Heart right ventricle (tissue), 16 donors: Measurements from ENCODE around the gene TXNRD1. TPM values are rescaled to one million over a fixed set of nuclear protein-coding genes. Genes with fewer than 3 reads are reported as not detected.
A peak's percentile ranks its signal among the peaks of the same experiment; 100 is the strongest.

Source experiments
- ATAC-seq, 8 donors: fragments of 200-7000 bp; cut with Tn5 transposase; one replicate each; pipeline ENCODE4 v1.9.1; 2020; ENCODE audit warnings: mild to moderate bottlenecking in 8 of 8, moderate library complexity in 8 of 8, moderate number of reproducible peaks in 1 of 8
- DNase-seq, 2 donors: peaks; one replicate each; pipeline ENCODE4 v3.0.0-alpha.2; 2020
- H3K27ac ChIP-seq, 10 donors: fragments of 200-600 bp; sonication (generic) in 2 of 10; one replicate each; pipeline versions ENCODE4 v1.5.0 to v1.8.0; 2020 to 2022; ENCODE audit warnings: mild to moderate bottlenecking in 3 of 10
- H3K27me3 ChIP-seq, 7 donors: fragments of 200-600 bp; one replicate each; pipeline ENCODE4 v1.8.0; 2021 to 2022; ENCODE audit warnings: mild to moderate bottlenecking in 2 of 7
- H3K36me3 ChIP-seq, 9 donors: fragments of 200-600 bp; sonication (generic) in 1 of 9; one replicate each; pipeline versions ENCODE4 v1.5.0 to v1.8.0; 2020 to 2022; ENCODE audit warnings: mild to moderate bottlenecking in 2 of 9
- H3K4me1 ChIP-seq, 9 donors: fragments of 200-600 bp; sonication (generic) in 1 of 9; one replicate each; pipeline versions ENCODE4 v1.5.0 to v1.8.0; 2020 to 2022; ENCODE audit warnings: mild to moderate bottlenecking in 4 of 9
- H3K4me3 ChIP-seq, 10 donors: fragments of 200-600 bp; sonication (generic) in 2 of 10; one replicate each; pipeline versions ENCODE4 v1.5.0 to v1.8.0; 2020 to 2022; ENCODE audit warnings: mild to moderate bottlenecking in 7 of 10, moderate library complexity in 2 of 10
- H3K9me3 ChIP-seq, 11 donors: fragments of 200-600 bp in 10 of 11; sonication (generic) in 2 of 11; one replicate each; pipeline versions ENCODE4 v1.5.0 to v1.8.0; 2013 to 2022; ENCODE audit warnings: mild to moderate bottlenecking in 2 of 11, control low read depth in 1 of 11, moderate library complexity in 1 of 11
- WGBS, 2 donors: extraction: QIAGEN DNeasy Blood & Tissue Kit; methylation state at CpG; one replicate each; pipeline ENCODE4 v1.1.7; 2013; ENCODE audit warnings: inconsistent platforms in 1 of 2; 5-methylcytosine and 5-hydroxymethylcytosine counted together
- intact Hi-C, 10 donors: fragments of 100-400 bp; cut with DNase I; formaldehyde crosslinking; loops; one replicate each; pipeline versions ENCODE4 v1.11.1 to v1.14.2; 2022
- polyA plus RNA-seq, 2 donors: library from polyadenylated mRNA; stranded (reverse); fragments of 200-250 nt; gene quantifications; one replicate each; pipeline ENCODE4 v1.2.3, GENCODE V29; 2013
- total RNA-seq, 10 donors: library from RNA; stranded (reverse); fragmentation: NEBNext Ultra II Directional in 3 of 10; extraction: Animal tissue kit (Norgen Biotek cat#: 25700) in 3 of 10; gene quantifications; one replicate each; pipeline versions ENCODE4 v1.2.1 to v1.2.4, GENCODE V29; 2021 to 2023
- TF ChIP-seq, protein P1 (sequence below), 9 donors: fragments of 200-600 bp; sonication (generic) in 2 of 9; IDR thresholded peaks; one replicate each; pipeline versions ENCODE4 v1.5.0 to v1.8.0; 2021 to 2022; ENCODE audit warnings: antibody characterized with exemption in 9 of 9, mild to moderate bottlenecking in 5 of 9, moderate library complexity in 1 of 9
- donor health status: Arrhythmogenic right ventricular cardiomyopathy.
- donor health status: ischemic (EF 13 %, LVEDD 7.1; RV severe dilation, severe dysfunction).
- donor health status: healthy with polysubstance abuse.
- donor health status: DM: no; HTN: yes; CAD: no.
- donor health status: DM: no; HTN: no; CAD: no.
- donor health status: ischemic (EF 25% LVEDD 6.9; RV normal size, moderate dysfunction).
- donor health status: ischemic (EF 25% LVEDD 5.7; RV mildly dilated, moderate dysfunction).
- donor health status: healthy.
- donor health status: DM: yes; HTN: yes; CAD: no.
- donor health status: Ischemic cardiomyopathy.
- donor health status: ischemic (EF 35%, LVEDD 5.7; RV mildly dilated, moderate dysfunction).
- donor health status: nonischemic (EF 11% LVEDD 7.7; RV severe dilation, severe dysfunction).
- donor health status: DM: yes; HTN: yes; CAD: no.
- donor health status: PGD.
- donor health status: ischemic (EF 29% LVEDD 5.4; RV normal size, mild dysfunction).
- donor health status: nonischemic (EF 23%, LVEDD 6.1; RV moderate dilation, normal function).

Gene TXNRD1
- total and polyA plus RNA-seq, 12 donors, result 20.6 to 113 (median 79.5) TPM

DNA sequence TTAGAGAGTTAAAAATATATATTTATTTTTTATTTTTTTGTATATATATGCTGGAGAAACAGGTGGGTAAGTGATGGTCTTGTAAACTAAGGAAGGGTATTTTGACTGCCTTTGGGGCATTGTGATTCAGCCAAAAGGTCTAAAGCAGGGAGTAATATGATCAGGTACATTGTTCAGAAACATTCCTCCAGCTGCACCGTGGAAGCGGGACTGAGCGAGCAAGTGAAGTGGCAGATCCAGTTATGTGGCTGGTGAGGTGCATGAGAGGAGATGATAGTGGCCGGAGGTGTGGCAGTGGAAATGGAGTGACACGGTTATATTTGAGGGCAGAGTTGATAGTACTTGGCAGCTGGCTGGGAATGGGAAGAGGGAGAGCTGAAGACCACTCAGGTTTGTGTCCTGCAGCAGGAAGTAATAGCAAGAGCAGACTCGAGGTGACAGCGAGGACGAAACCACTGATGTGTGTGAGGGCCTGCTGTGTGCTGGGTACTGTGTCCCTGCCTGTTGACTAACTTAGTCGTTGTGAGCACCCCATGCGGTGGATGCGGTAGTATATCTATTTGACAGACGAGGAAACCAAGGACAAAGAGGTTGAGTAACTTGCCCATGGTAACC is 127.2 kb downstream of the TXNRD1 start:
- Histone ChIP-seq H3K27me3 (no peaks in the 10 kb centered on the region), H3K36me3 (peaks cover 0 to 100% (median 30%) of the 10 kb centered on the region in 9 donors), H3K9me3 (no peaks in the 10 kb centered on the region), H3K27ac (no peak overlapping the region), H3K4me1 (peaks cover 0 to 43% (median 21%) of the 10 kb centered on the region in 9 donors), H3K4me3 (no peak overlapping the region)
- ATAC-seq (no peak), DNase-seq (no peak)
- 87 to 91% methylated on average over 12 of the region's 12 CpGs for WGBS, 2 donors
- intact Hi-C loops, result no loop called here
- TF ChIP-seq, protein P1, sequence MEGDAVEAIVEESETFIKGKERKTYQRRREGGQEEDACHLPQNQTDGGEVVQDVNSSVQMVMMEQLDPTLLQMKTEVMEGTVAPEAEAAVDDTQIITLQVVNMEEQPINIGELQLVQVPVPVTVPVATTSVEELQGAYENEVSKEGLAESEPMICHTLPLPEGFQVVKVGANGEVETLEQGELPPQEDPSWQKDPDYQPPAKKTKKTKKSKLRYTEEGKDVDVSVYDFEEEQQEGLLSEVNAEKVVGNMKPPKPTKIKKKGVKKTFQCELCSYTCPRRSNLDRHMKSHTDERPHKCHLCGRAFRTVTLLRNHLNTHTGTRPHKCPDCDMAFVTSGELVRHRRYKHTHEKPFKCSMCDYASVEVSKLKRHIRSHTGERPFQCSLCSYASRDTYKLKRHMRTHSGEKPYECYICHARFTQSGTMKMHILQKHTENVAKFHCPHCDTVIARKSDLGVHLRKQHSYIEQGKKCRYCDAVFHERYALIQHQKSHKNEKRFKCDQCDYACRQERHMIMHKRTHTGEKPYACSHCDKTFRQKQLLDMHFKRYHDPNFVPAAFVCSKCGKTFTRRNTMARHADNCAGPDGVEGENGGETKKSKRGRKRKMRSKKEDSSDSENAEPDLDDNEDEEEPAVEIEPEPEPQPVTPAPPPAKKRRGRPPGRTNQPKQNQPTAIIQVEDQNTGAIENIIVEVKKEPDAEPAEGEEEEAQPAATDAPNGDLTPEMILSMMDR (IDR thresholded peaks at IDR 0.05), result no peak

DNA sequence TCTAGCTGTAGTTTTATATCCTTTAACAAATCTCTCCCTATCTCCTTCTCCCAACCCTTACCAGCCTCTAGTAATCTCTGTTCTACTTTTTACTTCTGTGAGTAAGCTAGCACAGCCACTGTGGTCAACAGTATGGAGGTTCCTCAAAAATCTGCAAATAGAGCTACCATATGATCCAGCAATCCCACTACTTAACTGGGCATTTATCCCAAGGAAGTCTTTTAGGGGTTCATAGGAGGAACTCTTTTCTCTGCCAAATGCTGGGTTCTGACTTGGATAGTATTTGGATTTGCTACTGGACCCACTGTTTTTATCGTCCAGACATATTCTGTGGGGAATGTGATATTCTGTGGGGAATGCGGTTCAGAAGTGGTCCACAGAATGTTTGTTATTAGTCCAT is 129.1 kb downstream of the TXNRD1 start:
- TF ChIP-seq, protein P1 (IDR thresholded peaks at IDR 0.05), result no peak
- Histone ChIP-seq H3K4me1 (peaks cover 0 to 43% (median 21%) of the 10 kb centered on the region in 9 donors), H3K27me3 (no peaks in the 10 kb centered on the region), H3K4me3 (no peak overlapping the region), H3K36me3 (peaks cover 0 to 100% (median 32%) of the 10 kb centered on the region in 9 donors), H3K9me3 (no peaks in the 10 kb centered on the region), H3K27ac (no peak overlapping the region)
- DNase-seq (no peak), ATAC-seq (no peak)
- WGBS, 2 donors, result 81 to 88% methylated on average over 2 of the region's 2 CpGs
- intact Hi-C loops, result no loop called here

DNA sequence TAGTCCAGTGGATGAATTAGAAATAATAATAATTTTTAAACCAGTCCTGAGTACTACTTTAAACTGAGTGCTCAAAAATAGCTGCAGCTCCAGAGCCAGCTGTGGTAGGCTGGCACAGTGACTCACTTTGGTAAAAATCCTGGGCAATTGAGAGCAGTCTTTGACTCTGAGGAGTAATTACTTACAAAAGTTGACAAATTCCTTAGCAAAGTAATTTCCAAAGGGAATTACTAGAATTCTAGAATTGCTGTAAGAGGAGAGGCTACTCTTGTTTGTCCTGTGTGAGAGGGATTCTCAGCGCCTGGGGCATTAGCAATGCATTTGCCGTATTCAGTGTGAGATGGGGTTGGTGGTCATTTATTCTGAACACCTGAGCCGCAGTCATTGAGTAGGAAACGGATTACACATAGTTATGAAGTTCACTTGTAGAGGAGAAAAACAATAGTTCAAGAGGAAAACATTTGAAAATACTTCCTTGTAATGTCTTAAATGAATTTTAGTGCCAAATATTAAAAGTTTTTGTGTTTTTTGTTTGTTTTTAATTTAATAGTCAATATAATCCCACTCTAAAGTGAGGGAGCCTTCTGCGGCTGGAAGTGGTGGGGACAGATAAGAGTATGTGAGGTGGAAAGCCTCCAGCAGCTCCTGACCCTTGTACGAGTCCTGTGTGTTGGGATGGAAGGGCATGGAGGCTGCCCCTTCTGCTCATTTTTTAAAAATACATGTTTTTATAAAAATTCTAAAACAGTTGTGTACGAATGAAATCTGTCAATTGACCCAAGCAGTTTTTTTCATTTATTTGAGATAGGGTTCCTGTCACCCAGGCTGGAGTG is 129.9 kb downstream of the TXNRD1 start:
- DNase-seq (no peak), ATAC-seq (peak in 2 of 8 donors; percentile 46 to 64)
- TF ChIP-seq, protein P1 (IDR thresholded peaks at IDR 0.05), result no peak
- peaks cover 0 to 100% (median 31%) of the 10 kb centered on the region in 9 donors for H3K36me3 ChIP-seq
- H3K27me3 ChIP-seq, result no peaks in the 10 kb centered on the region
- no peaks in the 10 kb centered on the region for H3K9me3 ChIP-seq
- H3K4me3 ChIP-seq, result no peak overlapping the region
- no peak overlapping the region for H3K27ac ChIP-seq
- intact Hi-C loops, result no loop called here
- H3K4me1 ChIP-seq, result peaks cover 0 to 38% (median 13%) of the 10 kb centered on the region in 9 donors
- WGBS, 2 donors, result 84 to 85% methylated on average over 7 of the region's 7 CpGs

DNA sequence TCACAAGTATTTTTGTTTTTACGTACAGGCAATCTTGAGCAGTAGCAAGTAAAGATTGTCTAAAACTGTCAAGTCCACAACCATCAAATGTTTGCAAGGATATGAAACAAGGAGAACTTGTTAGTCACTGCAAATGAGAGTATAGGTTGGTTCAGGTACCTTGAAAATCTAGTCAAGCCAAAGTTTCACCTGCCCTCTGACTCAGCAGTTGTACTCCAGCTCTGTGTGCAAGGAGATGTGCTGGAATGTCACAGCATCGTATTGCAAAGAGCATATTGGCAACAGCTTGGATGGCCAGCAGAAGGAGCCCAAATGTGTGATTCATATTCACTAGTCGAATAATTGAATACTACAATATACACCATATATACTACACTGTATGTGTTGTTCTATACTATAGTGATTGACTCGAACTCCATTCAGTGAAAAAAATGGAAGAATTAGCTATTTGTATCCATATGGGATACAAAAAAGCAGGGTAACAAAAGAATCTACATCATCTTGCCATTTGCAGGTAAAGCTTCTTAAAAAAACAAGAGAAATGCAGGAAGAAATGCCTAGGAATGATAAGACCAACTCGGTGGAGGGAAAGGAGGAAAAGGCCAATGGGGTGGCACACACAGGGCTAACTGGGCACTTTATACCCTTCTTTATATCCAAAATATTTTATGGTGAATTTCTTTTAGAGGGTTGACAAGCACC is 131.9 kb downstream of the TXNRD1 start:
- TF ChIP-seq, protein P1 (IDR thresholded peaks at IDR 0.05), result no peak
- 81 to 88% methylated on average over 5 of the region's 5 CpGs for WGBS, 2 donors
- Histone ChIP-seq H3K36me3 (peaks cover 0 to 99% (median 25%) of the 10 kb centered on the region in 9 donors), H3K9me3 (no peaks in the 10 kb centered on the region), H3K4me3 (no peak overlapping the region), H3K4me1 (peaks cover 0 to 28% (median 9%) of the 10 kb centered on the region in 9 donors), H3K27ac (no peak overlapping the region), H3K27me3 (no peaks in the 10 kb centered on the region)
- intact Hi-C loops, result no loop called here
- DNase-seq, result no peak
- no peak for ATAC-seq
